ENCODE measurements around the gene MCOLN1. TPM values are rescaled to one million over a fixed set of nuclear protein-coding genes. Genes with fewer than 3 reads are reported as not detected.

The MCOLN1 gene
- total and polyA plus RNA-seq, 2 donors = 2.8 to 41.0 TPM

- Histone ChIP-seq H3K27ac (ENCODE audit: low read depth in 1 of 2, low read length in 1 of 2) (no peak overlapping the region), H3K27me3 (ENCODE audit: control insufficient read depth in 2 of 2, insufficient read depth in 1 of 2, low read length in 1 of 2) (no peaks in the 10 kb centered on the region), H3K4me1 (ENCODE audit: control insufficient read depth in 2 of 2, insufficient read depth in 2 of 2, low read length in 2 of 2) (peaks cover 0 to 8% of the 10 kb centered on the region in 2 donors), H3K9me3 (ENCODE audit: control insufficient read depth in 2 of 2, insufficient read depth in 1 of 2, low read length in 1 of 2) (peaks cover 0 to 9% of the 10 kb centered on the region in 2 donors), H3K36me3 (ENCODE audit: control insufficient read depth in 2 of 2, insufficient read depth in 2 of 2, low read length in 1 of 2) (peaks cover 27 to 52% of the 10 kb centered on the region in 2 donors), H3K4me3 (ENCODE audit: low read length in 2 of 2) (no peak overlapping the region)
- DNase-seq (ENCODE audit: low read depth in 6 of 9, low spot score in 9 of 9) = peak in 1 of 9 donors; percentile 29
- WGBS = 64% methylated on average over 2 of the region's 2 CpGs
These were observed 30.4 kb downstream of the MCOLN1 start for GRCh38 chr19:7552781-7553180.

- no peak overlapping the region for H3K4me3 ChIP-seq (ENCODE audit: low read length in 2 of 2)
- no peak overlapping the region for H3K27ac ChIP-seq (ENCODE audit: low read depth in 1 of 2, low read length in 1 of 2)
- no peak for DNase-seq (ENCODE audit: low read depth in 6 of 9, low spot score in 9 of 9)
- 98% methylated on average over 28 of the region's 28 CpGs for WGBS
- peaks cover 0 to 8% of the 10 kb centered on the region in 2 donors for H3K4me1 ChIP-seq (ENCODE audit: control insufficient read depth in 2 of 2, insufficient read depth in 2 of 2, low read length in 2 of 2)
- peaks cover 1 to 9% of the 10 kb centered on the region in 2 donors for H3K9me3 ChIP-seq (ENCODE audit: control insufficient read depth in 2 of 2, insufficient read depth in 1 of 2, low read length in 1 of 2)
- H3K36me3 ChIP-seq (ENCODE audit: control insufficient read depth in 2 of 2, insufficient read depth in 2 of 2, low read length in 1 of 2) = peaks cover 37 to 65% of the 10 kb centered on the region in 2 donors
- no peaks in the 10 kb centered on the region for H3K27me3 ChIP-seq (ENCODE audit: control insufficient read depth in 2 of 2, insufficient read depth in 1 of 2, low read length in 1 of 2)
These were observed 32.1 kb downstream of the MCOLN1 start for GRCh38 chr19:7554565-7554964.

GRCh38 chr19:7554990-7555864 is 32.8 kb downstream of the MCOLN1 start:
- Histone ChIP-seq H3K9me3 (ENCODE audit: control insufficient read depth in 2 of 2, insufficient read depth in 1 of 2, low read length in 1 of 2) (peaks cover 1 to 9% of the 10 kb centered on the region in 2 donors), H3K36me3 (ENCODE audit: control insufficient read depth in 2 of 2, insufficient read depth in 2 of 2, low read length in 1 of 2) (peaks cover 37 to 59% of the 10 kb centered on the region in 2 donors), H3K27me3 (ENCODE audit: control insufficient read depth in 2 of 2, insufficient read depth in 1 of 2, low read length in 1 of 2) (no peaks in the 10 kb centered on the region), H3K4me3 (ENCODE audit: low read length in 2 of 2) (no peak overlapping the region), H3K4me1 (ENCODE audit: control insufficient read depth in 2 of 2, insufficient read depth in 2 of 2, low read length in 2 of 2) (peaks cover 0 to 8% of the 10 kb centered on the region in 2 donors), H3K27ac (ENCODE audit: low read depth in 1 of 2, low read length in 1 of 2) (no peak overlapping the region)
- 96% methylated on average over 62 of the region's 62 CpGs for WGBS
- no peak for DNase-seq (ENCODE audit: low read depth in 6 of 9, low spot score in 9 of 9)

GRCh38 chr19:7556696-7557315 is 34.4 kb downstream of the MCOLN1 start:
- Histone ChIP-seq H3K4me1 (ENCODE audit: control insufficient read depth in 2 of 2, insufficient read depth in 2 of 2, low read length in 2 of 2) (peaks cover 0 to under 1% of the 10 kb centered on the region in 2 donors), H3K27me3 (ENCODE audit: control insufficient read depth in 2 of 2, insufficient read depth in 1 of 2, low read length in 1 of 2) (no peaks in the 10 kb centered on the region), H3K36me3 (ENCODE audit: control insufficient read depth in 2 of 2, insufficient read depth in 2 of 2, low read length in 1 of 2) (peaks cover 39 to 57% of the 10 kb centered on the region in 2 donors), H3K4me3 (ENCODE audit: low read length in 2 of 2) (no peak overlapping the region), H3K27ac (ENCODE audit: low read depth in 1 of 2, low read length in 1 of 2) (no peak overlapping the region), H3K9me3 (ENCODE audit: control insufficient read depth in 2 of 2, insufficient read depth in 1 of 2, low read length in 1 of 2) (peaks cover 1 to 4% of the 10 kb centered on the region in 2 donors)
- no peak for DNase-seq (ENCODE audit: low read depth in 6 of 9, low spot score in 9 of 9)
- WGBS = 98% methylated on average over 54 of the region's 54 CpGs

DNA sequence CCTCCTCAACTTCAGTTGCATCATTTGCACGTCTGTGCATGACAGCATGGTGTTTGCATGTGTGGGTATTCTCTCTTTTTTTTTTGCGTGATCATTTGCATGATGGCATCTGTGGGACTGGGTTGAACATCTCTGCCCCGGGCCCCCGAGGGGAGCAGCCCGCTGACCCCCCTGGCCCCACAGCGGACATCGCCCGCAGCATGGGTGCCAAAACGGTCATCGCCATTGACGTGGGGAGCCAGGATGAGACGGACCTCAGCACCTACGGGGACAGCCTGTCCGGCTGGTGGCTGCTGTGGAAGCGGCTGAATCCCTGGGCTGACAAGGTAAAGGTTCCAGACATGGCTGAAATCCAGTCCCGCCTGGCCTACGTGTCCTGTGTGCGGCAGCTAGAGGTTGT is 36.2 kb downstream of the MCOLN1 start:
- Histone ChIP-seq H3K27ac (ENCODE audit: low read depth in 1 of 2, low read length in 1 of 2) (no peak overlapping the region), H3K4me3 (ENCODE audit: low read length in 2 of 2) (no peak overlapping the region), H3K36me3 (ENCODE audit: control insufficient read depth in 2 of 2, insufficient read depth in 2 of 2, low read length in 1 of 2) (peaks cover 39 to 56% of the 10 kb centered on the region in 2 donors), H3K9me3 (ENCODE audit: control insufficient read depth in 2 of 2, insufficient read depth in 1 of 2, low read length in 1 of 2) (peaks cover 1 to 4% of the 10 kb centered on the region in 2 donors), H3K4me1 (ENCODE audit: control insufficient read depth in 2 of 2, insufficient read depth in 2 of 2, low read length in 2 of 2) (no peaks in the 10 kb centered on the region), H3K27me3 (ENCODE audit: control insufficient read depth in 2 of 2, insufficient read depth in 1 of 2, low read length in 1 of 2) (no peaks in the 10 kb centered on the region)
- DNase-seq (ENCODE audit: low read depth in 6 of 9, low spot score in 9 of 9) = no peak
- 95% methylated on average over 18 of the region's 18 CpGs for WGBS

DNA sequence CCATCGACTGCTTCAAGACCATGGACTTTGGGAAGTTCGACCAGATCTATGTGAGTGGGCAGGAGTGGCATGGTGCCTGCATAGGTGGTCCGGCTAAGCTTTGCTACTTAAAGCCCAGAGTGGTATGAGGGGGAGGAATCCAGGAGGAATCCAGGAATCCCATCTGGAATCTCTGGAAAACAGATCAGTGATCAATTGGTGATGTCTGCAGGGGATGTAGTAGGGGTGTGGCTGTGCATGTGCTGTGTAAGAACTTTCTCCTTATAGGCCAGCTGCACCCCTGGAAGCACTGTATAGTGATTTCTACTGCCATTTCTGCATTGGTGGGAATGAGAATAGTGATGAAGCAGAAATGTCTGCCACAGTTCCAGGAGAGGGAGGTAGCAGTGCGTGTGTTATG is 36.7 kb downstream of the MCOLN1 start:
- H3K36me3 ChIP-seq (ENCODE audit: control insufficient read depth in 2 of 2, insufficient read depth in 2 of 2, low read length in 1 of 2) = peaks cover 39 to 52% of the 10 kb centered on the region in 2 donors
- no peaks in the 10 kb centered on the region for H3K27me3 ChIP-seq (ENCODE audit: control insufficient read depth in 2 of 2, insufficient read depth in 1 of 2, low read length in 1 of 2)
- peaks cover 1 to 4% of the 10 kb centered on the region in 2 donors for H3K9me3 ChIP-seq (ENCODE audit: control insufficient read depth in 2 of 2, insufficient read depth in 1 of 2, low read length in 1 of 2)
- no peak overlapping the region for H3K27ac ChIP-seq (ENCODE audit: low read depth in 1 of 2, low read length in 1 of 2)
- WGBS = 63% methylated on average over 4 of the region's 4 CpGs
- no peaks in the 10 kb centered on the region for H3K4me1 ChIP-seq (ENCODE audit: control insufficient read depth in 2 of 2, insufficient read depth in 2 of 2, low read length in 2 of 2)
- DNase-seq (ENCODE audit: low read depth in 6 of 9, low spot score in 9 of 9) = no peak
- H3K4me3 ChIP-seq (ENCODE audit: low read length in 2 of 2) = no peak overlapping the region

DNA sequence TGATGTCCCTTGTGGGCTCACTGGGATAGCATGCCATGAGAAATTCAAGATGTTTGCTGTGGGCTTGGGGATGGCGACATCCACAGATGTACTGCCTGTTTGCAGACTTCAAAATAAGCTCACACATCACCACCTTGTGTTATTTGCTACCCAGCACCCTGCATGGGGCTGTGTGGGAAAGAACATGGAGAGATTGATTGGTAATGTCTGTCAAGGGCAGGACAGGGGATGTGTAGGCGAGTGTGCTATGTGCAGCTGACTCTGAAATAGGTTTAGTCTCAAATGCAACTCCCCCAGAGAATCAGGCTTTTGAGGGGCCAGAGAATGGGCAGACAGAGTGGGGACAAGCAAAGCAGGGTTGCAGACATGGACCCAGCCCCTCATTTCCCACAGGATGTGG is 37.8 kb downstream of the MCOLN1 start:
- peaks cover 0 to 1% of the 10 kb centered on the region in 2 donors for H3K9me3 ChIP-seq (ENCODE audit: control insufficient read depth in 2 of 2, insufficient read depth in 1 of 2, low read length in 1 of 2)

DNA sequence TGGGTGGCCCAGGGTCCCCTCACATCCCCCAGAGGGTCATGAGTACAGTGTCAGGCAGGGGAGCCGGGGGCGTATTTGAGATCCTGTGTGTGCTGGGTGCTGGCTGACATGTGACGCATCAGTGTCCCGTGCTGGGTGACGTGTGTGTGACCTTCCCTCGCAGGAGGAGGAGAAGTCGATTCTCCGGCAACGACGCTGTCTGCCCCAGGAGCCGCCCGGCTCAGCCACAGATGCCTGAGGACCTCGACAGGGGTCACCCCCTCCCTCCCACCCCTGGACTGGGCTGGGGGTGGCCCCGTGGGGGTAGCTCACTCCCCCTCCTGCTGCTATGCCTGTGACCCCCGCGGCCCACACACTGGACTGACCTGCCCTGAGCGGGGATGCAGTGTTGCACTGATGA is 38.9 kb downstream of the MCOLN1 start:
- 97% methylated on average over 17 of the region's 17 CpGs for WGBS
- Histone ChIP-seq H3K36me3 (ENCODE audit: control insufficient read depth in 2 of 2, insufficient read depth in 2 of 2, low read length in 1 of 2) (peaks cover 22 to 33% of the 10 kb centered on the region in 2 donors), H3K9me3 (ENCODE audit: control insufficient read depth in 2 of 2, insufficient read depth in 1 of 2, low read length in 1 of 2) (peaks cover 0 to 1% of the 10 kb centered on the region in 2 donors)

More for the DNA sequence above, 37.8 kb downstream of the MCOLN1 start:
- no peak overlapping the region for H3K27ac ChIP-seq (ENCODE audit: low read depth in 1 of 2, low read length in 1 of 2)
- no peak overlapping the region for H3K4me3 ChIP-seq (ENCODE audit: low read length in 2 of 2)
- H3K36me3 ChIP-seq (ENCODE audit: control insufficient read depth in 2 of 2, insufficient read depth in 2 of 2, low read length in 1 of 2) = peaks cover 32 to 42% of the 10 kb centered on the region in 2 donors
- WGBS = 97% methylated on average over 2 of the region's 2 CpGs
- no peaks in the 10 kb centered on the region for H3K4me1 ChIP-seq (ENCODE audit: control insufficient read depth in 2 of 2, insufficient read depth in 2 of 2, low read length in 2 of 2)
- DNase-seq (ENCODE audit: low read depth in 6 of 9, low spot score in 9 of 9) = no peak
- no peaks in the 10 kb centered on the region for H3K27me3 ChIP-seq (ENCODE audit: control insufficient read depth in 2 of 2, insufficient read depth in 1 of 2, low read length in 1 of 2)

More for the DNA sequence above, 38.9 kb downstream of the MCOLN1 start:
- no peak for DNase-seq (ENCODE audit: low read depth in 6 of 9, low spot score in 9 of 9)
- no peak overlapping the region for H3K4me3 ChIP-seq (ENCODE audit: low read length in 2 of 2)
- H3K4me1 ChIP-seq (ENCODE audit: control insufficient read depth in 2 of 2, insufficient read depth in 2 of 2, low read length in 2 of 2) = no peaks in the 10 kb centered on the region
- H3K27me3 ChIP-seq (ENCODE audit: control insufficient read depth in 2 of 2, insufficient read depth in 1 of 2, low read length in 1 of 2) = no peaks in the 10 kb centered on the region
- H3K27ac ChIP-seq (ENCODE audit: low read depth in 1 of 2, low read length in 1 of 2) = no peak overlapping the region

Measured in thymus (tissue), 11 donors.